GM18505 (cell line): ENCODE measurements around the gene PRKAG1.

Experiments used
- ATAC-seq: cut with Tn5 transposase; IDR thresholded peaks from one replicate; pipeline ENCODE4 v1.9.1; 2021; ENCODE audit not compliant: unreplicated experiment
- POLR2A ChIP-seq: IDR thresholded peaks from 4 replicates; pipeline ENCODE4 v1.6.1; 2011; ENCODE audit warnings: borderline replicate concordance; ENCODE audit not compliant: insufficient read depth, insufficient read length; ENCODE audit errors: extremely low read depth

Gene PRKAG1

DNA sequence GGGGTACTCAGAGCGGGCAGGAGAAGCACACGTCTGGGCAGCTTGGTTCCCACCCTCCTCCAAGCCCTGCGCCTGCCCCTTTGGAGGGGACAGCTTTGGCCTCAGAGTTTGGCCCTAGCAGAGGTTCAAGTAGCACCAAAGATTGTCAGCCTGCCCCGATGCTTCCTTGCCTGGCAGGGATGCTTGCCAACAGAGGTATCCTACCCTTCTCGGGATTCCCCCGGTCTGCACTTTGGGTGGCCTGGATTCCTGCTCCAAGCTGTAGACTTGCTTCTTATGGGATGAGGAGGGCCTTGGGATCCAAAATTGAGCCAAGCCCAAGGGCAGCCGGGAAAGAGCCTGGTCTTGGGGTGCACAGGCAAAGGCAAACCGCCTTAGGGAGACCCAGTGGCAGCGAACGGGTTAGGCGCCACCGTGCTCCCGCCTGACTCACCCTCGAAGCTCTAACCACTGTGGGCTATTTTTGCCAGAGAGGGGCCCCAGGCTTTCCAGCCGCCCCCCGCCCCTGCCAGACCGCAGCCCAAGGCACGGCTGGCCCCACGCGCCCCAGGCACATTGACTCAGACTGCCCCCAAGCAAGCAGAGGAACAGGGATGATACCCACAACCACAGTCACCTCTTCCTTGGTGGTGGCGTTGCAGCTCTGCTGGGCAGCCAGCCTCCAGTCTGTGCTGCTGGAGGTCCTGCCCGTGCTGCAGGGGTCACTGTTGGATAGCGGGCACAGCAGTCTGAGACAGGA lies 46.2 kb downstream of the PRKAG1 start:
- ATAC-seq, result no peak
- TF ChIP-seq POLR2A, result no peak

DNA sequence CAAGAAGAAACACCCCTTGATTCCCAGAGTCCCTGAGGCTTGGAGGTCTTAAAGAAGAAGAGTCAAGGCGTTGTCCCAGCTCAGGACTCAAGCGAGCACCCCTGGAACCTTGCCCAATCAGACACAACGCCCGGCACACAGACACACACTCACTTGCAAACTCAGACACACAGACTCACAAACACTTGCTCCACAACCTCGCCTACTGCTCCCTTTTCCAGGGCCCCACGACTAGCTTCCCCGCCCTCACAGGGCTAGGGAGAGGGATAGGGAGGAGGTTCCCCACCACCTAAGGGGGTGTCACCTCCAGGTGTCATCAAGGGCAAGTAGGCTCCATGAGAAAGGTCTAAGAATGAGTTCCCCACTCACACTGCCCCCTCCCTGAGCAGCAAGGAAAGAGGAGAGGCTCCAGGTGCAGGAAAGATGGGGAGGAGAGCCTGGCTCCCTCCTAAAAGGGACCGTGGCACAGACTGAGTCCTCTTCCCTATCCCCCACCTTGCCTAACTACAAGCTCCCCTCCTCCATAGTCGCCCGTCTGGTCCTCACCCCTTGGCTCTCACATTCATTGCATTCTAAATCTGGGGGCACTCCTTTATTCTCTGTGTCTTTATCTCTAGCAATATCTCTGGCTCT lies 47.8 kb downstream of the PRKAG1 start:
- no peak for ATAC-seq
- no peak for TF ChIP-seq POLR2A

DNA sequence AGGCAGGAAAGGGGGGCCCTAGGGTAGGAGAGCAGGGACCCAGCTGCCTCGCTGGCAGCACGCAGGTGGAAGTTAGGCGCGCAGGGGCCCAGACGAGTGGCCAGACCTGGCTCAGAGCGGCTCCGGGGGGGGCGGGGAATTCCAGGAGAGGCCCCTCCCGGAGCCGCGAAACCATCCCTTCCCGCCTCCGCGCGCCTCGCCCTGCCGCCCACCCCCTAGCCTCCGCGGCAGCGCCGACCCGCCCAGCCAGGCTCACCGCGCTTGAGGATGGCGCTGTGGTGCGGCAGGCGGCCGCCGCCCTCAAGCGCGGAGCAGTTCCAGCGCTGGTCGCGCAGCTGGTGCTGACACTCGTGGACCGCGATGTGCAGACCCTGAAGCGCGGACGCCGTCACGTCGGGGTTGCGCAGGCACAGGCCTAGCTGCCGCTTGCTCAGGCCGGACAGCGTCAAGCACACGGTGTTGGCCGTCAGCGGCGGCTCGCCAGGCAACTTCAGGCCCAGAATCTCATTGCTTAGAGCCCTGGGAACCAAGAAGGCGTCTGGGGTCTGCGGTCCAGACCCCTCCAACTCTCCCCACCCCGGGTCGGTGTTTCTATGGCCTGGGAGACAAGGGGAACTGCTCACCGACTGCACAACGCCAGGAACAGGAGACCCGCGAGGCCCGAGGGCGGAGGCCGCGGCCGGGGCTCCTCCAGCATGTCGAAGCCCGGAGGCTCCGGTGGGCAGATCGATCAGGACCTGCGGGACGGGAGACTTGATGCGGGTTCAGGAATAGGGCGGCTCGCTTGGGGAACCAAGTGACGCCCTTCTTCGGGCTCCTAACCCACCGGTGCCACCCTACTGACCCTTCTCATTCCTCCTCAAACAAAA lies 48.5 kb downstream of the PRKAG1 start:
- TF ChIP-seq POLR2A, result no peak
- no peak for ATAC-seq

DNA sequence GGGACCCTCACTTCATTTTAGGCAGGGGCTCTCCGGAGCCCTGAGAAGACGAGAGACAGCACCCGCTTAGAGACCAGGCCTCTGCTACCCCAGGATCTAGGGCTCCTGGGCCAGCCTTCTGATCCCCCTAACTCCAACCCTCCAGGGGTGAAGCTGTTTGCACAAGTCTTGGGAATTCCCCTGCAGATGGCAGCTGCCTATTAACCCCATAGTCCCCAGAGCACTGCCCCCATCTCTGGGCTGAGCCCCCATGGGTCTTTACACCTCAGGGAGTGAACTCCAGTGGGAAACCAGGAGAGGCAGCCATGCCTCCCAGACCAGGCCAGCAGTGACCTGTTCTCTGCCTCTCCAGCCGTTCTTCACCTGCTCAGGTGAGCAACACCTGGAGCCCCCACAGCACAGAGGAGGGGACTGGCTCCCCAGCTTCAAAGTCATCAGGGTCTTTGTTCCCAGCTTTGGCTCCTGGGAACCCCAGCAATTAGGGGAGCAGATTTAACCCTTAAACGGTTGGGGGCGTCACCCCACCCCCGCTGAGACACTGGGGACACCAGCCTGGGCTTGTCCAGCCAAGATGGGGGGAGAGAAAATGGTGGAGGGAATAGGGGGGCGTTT lies 49.3 kb downstream of the PRKAG1 start:
- TF ChIP-seq POLR2A, result no peak
- no peak for ATAC-seq

DNA sequence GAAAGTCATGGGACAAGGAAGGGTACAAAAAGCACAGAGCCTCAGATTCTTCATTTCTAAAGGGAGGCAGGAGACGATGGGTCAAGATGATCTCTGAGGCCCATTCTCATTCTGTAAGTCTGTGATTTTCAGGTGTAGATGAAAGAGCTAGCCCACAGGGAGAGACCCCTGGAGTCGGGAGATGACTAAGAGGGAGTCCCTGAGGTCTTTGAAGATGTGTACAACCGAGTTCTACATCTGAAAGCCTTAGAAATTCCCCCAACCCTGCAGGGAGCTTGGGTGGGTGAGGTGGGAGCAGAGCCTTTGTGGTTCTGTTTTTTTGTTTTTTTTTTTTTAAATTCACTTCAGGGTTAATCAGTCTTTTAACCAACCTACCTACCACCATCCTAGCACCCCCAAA lies 50.1 kb downstream of the PRKAG1 start:
- TF ChIP-seq POLR2A, result no peak
- ATAC-seq, result no peak

DNA sequence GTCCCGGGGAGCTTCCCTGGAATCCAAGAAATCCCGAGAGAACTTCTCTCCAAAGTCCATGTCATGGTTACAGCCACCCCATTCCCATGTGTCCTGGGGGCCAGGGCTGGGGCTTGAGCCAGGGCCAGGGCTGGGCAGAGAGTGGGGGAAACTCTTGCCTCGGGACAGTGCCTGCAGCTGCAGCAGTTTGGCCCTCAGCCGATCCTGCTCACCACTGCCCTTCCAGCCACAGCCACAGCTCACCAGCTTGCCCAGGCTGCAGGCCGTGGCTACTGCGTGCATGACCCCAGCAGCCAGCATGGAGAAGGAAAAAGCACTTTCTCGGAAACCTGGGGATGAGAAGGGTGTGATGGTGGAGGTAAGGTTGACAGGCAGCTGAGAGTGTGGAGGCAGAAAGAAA lies 50.6 kb downstream of the PRKAG1 start:
- TF ChIP-seq POLR2A, result no peak
- ATAC-seq, result no peak

DNA sequence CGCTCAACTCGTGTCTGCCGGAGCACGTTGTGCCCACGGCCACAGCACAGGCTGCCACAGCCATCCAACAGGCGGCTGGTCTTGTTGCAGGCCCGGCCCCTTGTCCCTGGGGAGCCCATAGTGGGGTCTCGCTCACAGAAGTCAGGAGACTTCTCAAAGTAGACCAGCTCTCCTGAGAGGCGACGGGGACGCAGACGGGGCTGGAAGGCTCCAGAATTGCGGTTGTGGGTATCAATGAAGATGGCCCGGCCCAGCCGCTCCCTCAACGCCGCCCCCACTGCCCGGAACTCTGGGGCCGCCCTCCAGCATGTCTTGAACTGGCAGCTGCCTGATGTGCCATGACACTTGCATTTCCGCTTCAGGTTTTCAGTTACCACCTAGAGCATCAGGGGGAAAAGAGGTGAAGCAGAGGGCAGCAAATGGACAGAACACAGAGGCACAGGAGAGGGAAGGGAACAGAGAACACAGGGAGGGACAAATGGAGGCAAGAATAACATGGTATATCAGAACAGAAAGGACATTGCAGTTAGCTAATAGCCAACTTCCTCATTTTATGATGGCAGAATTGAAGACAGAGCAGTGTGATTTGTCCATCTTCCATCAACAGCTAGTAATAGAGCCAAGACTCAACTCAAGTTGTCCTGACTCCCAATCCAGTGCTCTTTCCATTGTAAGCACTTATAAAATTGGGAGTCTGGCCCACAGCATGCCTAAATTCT lies 52.2 kb downstream of the PRKAG1 start:
- ATAC-seq, result no peak
- no peak for TF ChIP-seq POLR2A

DNA sequence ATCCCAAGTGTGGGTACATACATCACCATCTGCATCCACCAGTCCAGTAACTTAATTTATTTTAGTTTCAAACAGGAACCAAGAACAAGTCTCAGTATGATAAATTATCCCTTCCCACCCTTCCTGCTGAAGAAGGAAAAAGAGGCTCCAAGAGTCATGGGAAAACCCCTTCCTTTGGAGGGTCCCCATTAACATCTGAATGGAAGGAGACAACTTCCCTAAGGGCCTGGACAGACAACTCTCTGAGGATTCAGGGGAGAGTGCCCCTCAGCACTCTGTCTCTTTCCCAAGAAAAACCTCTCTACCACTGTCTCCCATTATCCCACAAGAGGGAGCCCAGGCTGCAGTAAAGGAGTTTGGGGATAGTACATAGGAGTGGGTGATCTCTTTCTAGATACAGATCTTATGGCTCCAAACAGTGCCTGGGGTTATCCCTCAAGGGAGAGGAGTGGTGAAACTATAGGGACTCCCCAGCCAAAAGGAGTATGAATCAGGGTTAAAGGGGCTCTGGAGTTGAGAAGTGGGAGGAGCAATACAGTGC lies 53.2 kb downstream of the PRKAG1 start:
- no peak for ATAC-seq
- no peak for TF ChIP-seq POLR2A

DNA sequence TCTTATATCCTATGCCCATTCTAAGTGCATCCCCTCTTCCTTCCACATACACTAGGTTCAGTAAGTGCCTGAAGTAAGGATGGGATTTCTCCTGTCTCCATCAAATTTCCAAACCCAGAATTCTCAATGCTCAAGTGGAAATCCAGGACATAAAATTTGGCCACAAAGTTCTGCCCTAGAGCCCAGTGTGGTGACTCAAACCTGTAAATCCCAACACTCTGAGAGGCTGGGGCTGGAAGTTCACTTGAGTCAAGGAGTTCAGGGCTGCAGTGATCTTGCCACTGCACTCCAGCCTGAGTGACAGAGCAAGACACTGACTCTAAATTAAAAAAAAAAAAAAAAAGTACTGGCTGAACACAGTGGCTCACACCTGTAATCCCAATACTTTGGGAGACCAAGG lies 56.8 kb downstream of the PRKAG1 start:
- no peak for ATAC-seq
- no peak for TF ChIP-seq POLR2A

DNA sequence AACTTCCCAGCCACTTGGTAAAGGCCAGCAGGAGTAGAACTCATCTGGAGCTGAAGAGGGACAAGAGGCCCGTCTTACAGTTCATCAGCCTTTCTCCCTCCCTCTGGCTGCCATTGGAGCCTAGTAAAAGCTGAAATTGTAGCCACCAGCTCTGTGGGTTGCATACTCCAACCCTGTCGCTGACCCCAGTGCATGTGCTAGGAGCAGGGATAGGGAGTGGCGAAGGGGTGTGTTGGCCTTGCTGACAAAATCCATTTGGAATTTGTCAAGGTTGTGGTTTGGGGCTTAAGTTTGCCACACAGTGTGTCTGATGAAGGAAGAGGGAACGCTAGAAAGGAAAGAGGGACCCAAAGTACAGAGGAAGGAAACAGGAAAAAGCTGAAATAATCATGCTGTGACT lies 57.2 kb downstream of the PRKAG1 start:
- TF ChIP-seq POLR2A, result no peak

DNA sequence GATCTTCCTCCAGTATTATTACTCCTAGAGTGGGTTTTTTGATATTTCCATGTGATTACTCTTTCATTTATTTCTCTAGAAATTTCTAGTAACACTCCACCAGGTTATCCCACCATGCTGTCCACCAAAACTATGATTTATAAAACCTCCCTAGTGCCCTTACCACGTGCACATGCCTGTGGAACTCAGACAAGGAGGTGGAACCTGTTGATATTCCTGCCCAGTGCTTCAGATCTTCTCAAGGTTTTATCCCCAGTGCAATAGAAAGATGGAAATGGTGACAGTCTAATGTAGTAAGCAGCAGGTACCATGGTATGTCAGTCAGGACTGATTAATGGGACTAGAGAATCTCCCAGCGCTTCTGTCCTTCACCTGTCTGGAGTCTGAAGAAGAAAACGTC lies 57.7 kb downstream of the PRKAG1 start:
- ATAC-seq, result no peak
- no peak for TF ChIP-seq POLR2A

More for the DNA sequence above, 57.2 kb downstream of the PRKAG1 start:
- no peak for ATAC-seq

DNA sequence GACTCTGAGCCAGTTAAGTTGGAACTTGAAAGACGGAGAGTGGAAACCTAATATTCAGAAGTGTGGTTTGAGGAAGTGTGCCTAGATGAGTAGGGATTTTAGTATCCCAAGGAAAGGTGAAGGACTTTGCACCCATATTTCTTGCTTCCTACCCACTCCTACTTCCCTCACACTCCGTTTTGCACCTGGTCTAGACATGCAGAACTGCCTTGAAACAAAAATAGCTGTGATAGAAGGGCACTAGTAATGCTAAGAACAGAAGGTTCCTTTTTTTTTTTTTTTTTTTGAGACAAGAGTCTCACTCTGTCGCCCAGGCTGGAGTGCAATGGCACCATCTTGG lies 60.6 kb downstream of the PRKAG1 start:
- ATAC-seq, result no peak
- TF ChIP-seq POLR2A, result no peak
